Vagina (tissue), 2 donors: ENCODE measurements around the gene SSU72. TPM values are rescaled to one million over a fixed set of nuclear protein-coding genes. Genes with fewer than 3 reads are reported as not detected.
A peak's percentile ranks its signal among the peaks of the same experiment; 100 is the strongest.

Experiments
- DNase-seq, 2 donors: peaks; one replicate each; pipeline ENCODE4 v3.0.0-alpha.2; 2017; ENCODE audit errors: extremely low spot score in 2 of 2
- H3K27ac ChIP-seq: fragments of 200-600 bp; sonication (generic); one replicate; pipeline ENCODE4 v1.5.1; 2019
- H3K27me3 ChIP-seq: fragments of 200-600 bp; sonication (generic); one replicate; pipeline ENCODE4 v1.5.1; 2019
- H3K36me3 ChIP-seq, 2 donors: fragments of 200-600 bp; sonication (generic); one replicate each; pipeline ENCODE4 v1.5.1; 2017 to 2019
- H3K4me1 ChIP-seq: fragments of 200-600 bp; sonication (generic); one replicate; pipeline ENCODE4 v1.5.1; 2019
- H3K4me3 ChIP-seq, 2 donors: fragments of 200-600 bp; sonication (generic); 1 replicate in 1 of 2; 2 replicates in 1 of 2; pipeline ENCODE4 v1.5.1; 2016 to 2019
- H3K9me3 ChIP-seq: fragments of 200-600 bp; sonication (generic); one replicate; pipeline ENCODE4 v1.5.1; 2019
- POLR2A ChIP-seq, 2 donors: fragments of 450-650 bp; IDR thresholded peaks; one replicate each; pipeline ENCODE4 v1.6.1; 2017; ENCODE audit warnings: antibody characterized with exemption in 2 of 2, mild to moderate bottlenecking in 2 of 2, moderate library complexity in 2 of 2
- POLR2AphosphoS5 ChIP-seq, 2 donors: sonication (generic); formaldehyde crosslinking; IDR thresholded peaks; one replicate each; pipeline ENCODE4 v1.9.0; 2017; ENCODE audit warnings: antibody characterized with exemption in 2 of 2, mild to moderate bottlenecking in 2 of 2, low read depth in 1 of 2; ENCODE audit not compliant: insufficient read depth in 1 of 2
- intact Hi-C: fragments of 100-400 bp; cut with DNase I; formaldehyde crosslinking; loops from one replicate; pipeline ENCODE4 v1.15.1; 2023
- total RNA-seq: library from RNA; depleted of rRNA; stranded (reverse); fragments of >200 nt; gene quantifications from one replicate; pipeline ENCODE4 v1.2.3, GENCODE V29; 2016
- TF ChIP-seq, protein P1 (sequence below), 3 experiments: fragments of 450-650 bp in 2 of 3; fragments of 200-600 bp in 1 of 3; sonication (generic) in 1 of 3; IDR thresholded peaks; one replicate each; pipeline ENCODE4 v1.5.1; 2017 to 2019; ENCODE audit warnings: antibody characterized with exemption in 3 of 3, mild to moderate bottlenecking in 2 of 3, moderate library complexity in 2 of 3

Gene SSU72
- total RNA-seq, 1 donor from 2014 or later, result 105 TPM

DNA sequence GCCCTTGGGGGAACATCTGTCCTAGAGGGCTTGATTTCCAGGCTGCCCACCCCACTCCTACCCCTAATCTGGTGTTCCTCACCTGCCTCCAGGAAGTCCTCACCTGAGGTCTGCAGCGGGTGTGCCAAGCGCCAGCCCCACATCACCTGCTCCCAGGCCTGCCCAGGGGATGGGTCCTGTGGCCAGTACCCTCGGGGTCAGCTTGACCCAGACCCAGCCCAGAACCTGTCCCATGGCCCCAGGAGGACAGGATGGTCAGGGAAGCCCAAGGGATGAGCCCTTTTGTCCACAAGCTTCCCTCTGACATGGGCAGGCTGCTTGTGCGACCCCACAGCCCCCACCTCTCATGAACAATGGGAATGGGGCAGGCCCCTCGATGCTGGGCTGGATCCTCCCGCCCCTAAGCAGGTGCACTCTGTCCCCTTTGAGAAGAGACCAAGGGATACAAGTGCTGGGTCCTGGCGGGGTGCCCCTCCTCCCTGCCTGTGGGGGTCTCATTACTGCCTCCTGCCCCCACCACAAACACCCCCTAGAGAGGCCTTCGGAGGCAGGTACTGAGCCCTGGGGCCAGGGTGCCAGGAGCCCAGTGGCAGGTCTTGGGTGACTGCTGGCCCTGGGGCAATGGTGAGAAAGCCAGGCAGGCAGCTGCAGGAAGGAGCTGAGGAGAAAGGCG is 43.9 kb upstream of the SSU72 start:
- peaks cover 37% of the 10 kb centered on the region for H3K4me1 ChIP-seq
- DNase-seq, result no peak
- peaks cover 0 to 9% of the 10 kb centered on the region in 2 donors for H3K36me3 ChIP-seq
- no peak overlapping the region for H3K4me3 ChIP-seq
- intact Hi-C loops, result no loop called here
- TF ChIP-seq POLR2A (IDR thresholded peaks at IDR 0.05) (no peak), POLR2AphosphoS5 (IDR thresholded peaks at IDR 0.05; ENCODE audit: insufficient read depth in 1 of 2, low read depth in 1 of 2) (no peak)
- TF ChIP-seq, protein P1, sequence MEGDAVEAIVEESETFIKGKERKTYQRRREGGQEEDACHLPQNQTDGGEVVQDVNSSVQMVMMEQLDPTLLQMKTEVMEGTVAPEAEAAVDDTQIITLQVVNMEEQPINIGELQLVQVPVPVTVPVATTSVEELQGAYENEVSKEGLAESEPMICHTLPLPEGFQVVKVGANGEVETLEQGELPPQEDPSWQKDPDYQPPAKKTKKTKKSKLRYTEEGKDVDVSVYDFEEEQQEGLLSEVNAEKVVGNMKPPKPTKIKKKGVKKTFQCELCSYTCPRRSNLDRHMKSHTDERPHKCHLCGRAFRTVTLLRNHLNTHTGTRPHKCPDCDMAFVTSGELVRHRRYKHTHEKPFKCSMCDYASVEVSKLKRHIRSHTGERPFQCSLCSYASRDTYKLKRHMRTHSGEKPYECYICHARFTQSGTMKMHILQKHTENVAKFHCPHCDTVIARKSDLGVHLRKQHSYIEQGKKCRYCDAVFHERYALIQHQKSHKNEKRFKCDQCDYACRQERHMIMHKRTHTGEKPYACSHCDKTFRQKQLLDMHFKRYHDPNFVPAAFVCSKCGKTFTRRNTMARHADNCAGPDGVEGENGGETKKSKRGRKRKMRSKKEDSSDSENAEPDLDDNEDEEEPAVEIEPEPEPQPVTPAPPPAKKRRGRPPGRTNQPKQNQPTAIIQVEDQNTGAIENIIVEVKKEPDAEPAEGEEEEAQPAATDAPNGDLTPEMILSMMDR (IDR thresholded peaks at IDR 0.05), result no peak
- H3K27ac ChIP-seq, result no peak overlapping the region
- no peaks in the 10 kb centered on the region for H3K9me3 ChIP-seq
- H3K27me3 ChIP-seq, result no peaks in the 10 kb centered on the region

DNA sequence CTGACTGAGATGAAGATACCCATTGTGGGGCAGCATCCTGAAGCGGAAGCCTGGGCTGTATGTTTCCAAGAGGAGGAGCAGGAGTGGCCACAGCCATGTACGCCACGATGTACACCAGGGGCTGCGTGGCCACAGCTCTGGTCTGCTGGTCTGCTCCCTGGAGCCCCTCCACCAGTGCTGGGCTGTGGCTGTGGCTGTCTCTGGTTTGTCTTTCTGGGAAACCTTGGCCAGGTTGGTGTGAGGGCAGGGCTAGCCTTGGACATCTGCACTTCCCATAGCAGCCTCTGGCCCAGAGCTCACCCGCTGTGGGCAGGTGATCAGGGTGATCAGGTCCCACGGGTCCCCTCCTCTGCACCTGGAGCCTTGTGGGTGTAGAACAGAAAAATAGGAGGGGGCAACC is 43.3 kb upstream of the SSU72 start:
- H3K27me3 ChIP-seq, result no peaks in the 10 kb centered on the region
- intact Hi-C loops, result no loop called here

DNA sequence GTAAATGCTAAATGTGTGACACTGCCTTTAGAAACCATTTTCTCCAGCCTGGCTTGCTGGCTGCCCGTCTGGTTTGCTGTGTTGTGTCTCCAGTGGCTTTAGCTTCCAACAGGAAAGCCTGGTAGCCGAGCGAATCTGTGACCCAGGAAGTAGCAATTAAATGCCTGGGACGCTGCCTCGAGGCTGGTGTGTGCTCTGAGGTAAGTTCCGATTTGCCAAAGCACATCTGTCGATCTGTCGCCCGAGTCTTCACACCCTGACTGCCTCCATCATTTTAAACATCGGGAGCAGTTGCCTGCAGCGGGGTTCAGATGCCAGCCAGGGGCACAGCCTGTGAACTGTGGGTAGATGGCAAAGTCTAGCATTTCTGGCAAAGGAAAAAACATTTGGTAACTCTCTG is 42.9 kb upstream of the SSU72 start:
- no peak for TF ChIP-seq POLR2AphosphoS5 (IDR thresholded peaks at IDR 0.05; ENCODE audit: insufficient read depth in 1 of 2, low read depth in 1 of 2)
- TF ChIP-seq, protein P1 (IDR thresholded peaks at IDR 0.05), result no peak
- no peak for TF ChIP-seq POLR2A (IDR thresholded peaks at IDR 0.05)
- no peak for DNase-seq
- H3K9me3 ChIP-seq, result no peaks in the 10 kb centered on the region
- intact Hi-C loops, result no loop called here
- no peak overlapping the region for H3K27ac ChIP-seq
- no peak overlapping the region for H3K4me3 ChIP-seq
- peaks cover 0 to 9% of the 10 kb centered on the region in 2 donors for H3K36me3 ChIP-seq
- no peaks in the 10 kb centered on the region for H3K27me3 ChIP-seq
- peaks cover 40% of the 10 kb centered on the region for H3K4me1 ChIP-seq

More for the DNA sequence above, 43.3 kb upstream of the SSU72 start:
- peaks cover 0 to 9% of the 10 kb centered on the region in 2 donors for H3K36me3 ChIP-seq
- H3K4me3 ChIP-seq, result no peak overlapping the region
- H3K27ac ChIP-seq, result no peak overlapping the region
- H3K4me1 ChIP-seq, result peaks cover 40% of the 10 kb centered on the region
- DNase-seq, result no peak
- no peaks in the 10 kb centered on the region for H3K9me3 ChIP-seq
- no peak for TF ChIP-seq POLR2AphosphoS5 (IDR thresholded peaks at IDR 0.05; ENCODE audit: insufficient read depth in 1 of 2, low read depth in 1 of 2)
- no peak for TF ChIP-seq POLR2A (IDR thresholded peaks at IDR 0.05)
- TF ChIP-seq, protein P1 (IDR thresholded peaks at IDR 0.05), result no peak

DNA sequence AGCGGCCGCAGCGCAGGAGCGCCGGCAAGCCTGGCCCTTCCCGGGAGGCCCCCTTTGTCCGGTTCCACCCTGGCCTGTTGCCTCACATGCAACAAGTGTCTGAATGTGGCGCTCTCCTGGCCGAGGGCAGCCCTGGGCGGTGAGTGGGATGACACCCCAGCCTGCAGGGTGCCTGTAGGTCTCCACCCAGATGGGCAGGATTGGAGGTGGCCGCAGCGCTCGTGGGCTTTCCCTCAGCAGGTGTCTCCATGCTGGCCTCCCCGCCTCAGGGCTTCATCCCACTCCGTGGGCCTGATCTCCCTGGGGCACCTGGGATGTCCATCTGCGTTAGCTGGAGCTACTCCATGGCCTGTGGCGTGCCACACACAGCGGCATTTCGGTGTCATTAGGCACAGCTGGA is 42.2 kb upstream of the SSU72 start:
- Histone ChIP-seq H3K4me1 (peaks cover 40% of the 10 kb centered on the region), H3K36me3 (peaks cover 0 to 9% of the 10 kb centered on the region in 2 donors), H3K27me3 (no peaks in the 10 kb centered on the region), H3K9me3 (no peaks in the 10 kb centered on the region), H3K4me3 (peak overlapping the region; percentile 92 to 94), H3K27ac (no peak overlapping the region)
- DNase-seq, result no peak
- intact Hi-C loops, result no loop called here
- TF ChIP-seq POLR2AphosphoS5 (IDR thresholded peaks at IDR 0.05; ENCODE audit: insufficient read depth in 1 of 2, low read depth in 1 of 2) (no peak), POLR2A (IDR thresholded peaks at IDR 0.05) (no peak)
- TF ChIP-seq, protein P1 (IDR thresholded peaks at IDR 0.05), result no peak

DNA sequence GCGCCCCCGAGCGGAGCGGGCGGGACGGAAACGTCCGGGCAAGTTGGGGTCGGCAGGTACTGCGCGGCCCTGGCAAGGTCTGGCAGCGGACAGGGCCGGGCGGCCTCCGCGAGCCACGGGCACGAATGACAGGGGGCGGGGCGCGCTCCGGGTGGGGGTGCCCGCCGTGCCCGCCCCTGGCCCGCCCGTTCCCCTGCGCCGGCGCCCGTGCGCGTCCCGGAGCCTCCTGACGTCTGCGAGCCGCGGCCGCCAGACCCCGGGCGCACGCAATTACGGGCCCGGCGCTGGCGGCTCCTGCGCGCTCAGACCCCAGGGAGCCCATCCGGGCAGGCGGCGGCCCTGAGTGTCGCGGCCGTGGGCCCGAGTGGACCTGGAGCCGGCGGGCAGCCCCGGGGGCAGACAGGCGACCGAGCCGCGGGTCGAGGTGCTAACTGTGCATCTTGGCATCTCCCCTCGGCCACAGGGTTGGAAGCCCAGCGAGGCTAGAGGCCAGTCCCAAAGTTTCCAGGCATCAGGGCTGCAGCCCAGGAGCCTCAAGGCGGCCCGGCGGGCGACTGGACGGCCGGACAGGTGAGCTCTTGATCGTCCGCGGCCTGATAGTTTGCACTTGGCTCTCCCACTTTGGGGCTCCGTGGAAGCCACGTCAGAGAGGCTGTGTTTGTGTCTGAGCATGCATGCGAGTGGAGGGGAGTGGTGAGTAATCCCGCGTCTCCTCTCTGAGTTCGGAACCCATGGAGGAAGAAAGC is 41.6 kb upstream of the SSU72 start:
- peak overlapping the region; percentile 100 for H3K27ac ChIP-seq
- H3K36me3 ChIP-seq, result peaks cover 0 to 9% of the 10 kb centered on the region in 2 donors
- intact Hi-C loops, result no loop called here

More for the DNA sequence above, 41.6 kb upstream of the SSU72 start:
- DNase-seq, result no peak
- Histone ChIP-seq H3K4me3 (peak overlapping the region; percentile 92 to 94), H3K27me3 (no peaks in the 10 kb centered on the region), H3K4me1 (peaks cover 40% of the 10 kb centered on the region), H3K9me3 (no peaks in the 10 kb centered on the region)
- TF ChIP-seq POLR2A (IDR thresholded peaks at IDR 0.05) (no peak), POLR2AphosphoS5 (IDR thresholded peaks at IDR 0.05; ENCODE audit: insufficient read depth in 1 of 2, low read depth in 1 of 2) (no peak)
- TF ChIP-seq, protein P1 (IDR thresholded peaks at IDR 0.05), result no peak
